Peyer's patch (tissue), 4 donors: ENCODE data around the gene ATOH8. TPM values are rescaled to one million over a fixed set of nuclear protein-coding genes. Genes with fewer than 3 reads are reported as not detected.

Experiments
- DNase-seq, 3 donors: peaks; one replicate each; pipeline ENCODE4 v3.0.0-alpha.2; 2017 to 2019
- H3K27ac ChIP-seq, 4 donors: fragments of 200-600 bp; sonication (generic); one replicate each; pipeline ENCODE4 v1.5.1; 2016 to 2019
- H3K27me3 ChIP-seq, 2 donors: fragments of 200-600 bp; sonication (generic); one replicate each; pipeline ENCODE4 v1.5.1; 2019
- H3K36me3 ChIP-seq, 3 donors: fragments of 200-600 bp; sonication (generic); one replicate each; pipeline ENCODE4 v1.5.1; 2016 to 2019
- H3K4me1 ChIP-seq, 4 donors: fragments of 200-600 bp; sonication (generic); one replicate each; pipeline ENCODE4 v1.5.1; 2016 to 2019
- H3K4me3 ChIP-seq, 4 donors: fragments of 200-600 bp; sonication (generic); 1 replicate in 3 of 4; 2 replicates in 1 of 4; pipeline ENCODE4 v1.5.1; 2016 to 2019; ENCODE audit warnings: mild to moderate bottlenecking in 1 of 4
- H3K9me3 ChIP-seq, 4 donors: fragments of 200-600 bp; sonication (generic); one replicate each; pipeline ENCODE4 v1.5.1; 2016 to 2019; ENCODE audit warnings: mild to moderate bottlenecking in 1 of 4
- CTCF ChIP-seq, 6 experiments: fragments of 450-650 bp in 4 of 6; fragments of 200-600 bp in 2 of 6; sonication (generic) in 1 of 6; IDR thresholded peaks; one replicate each; pipeline ENCODE4 v1.5.1; 2017 to 2019; ENCODE audit warnings: antibody characterized with exemption in 6 of 6, mild to moderate bottlenecking in 3 of 6, moderate library complexity in 1 of 6
- POLR2A ChIP-seq, 2 donors: fragments of 450-650 bp; IDR thresholded peaks; one replicate each; pipeline ENCODE4 v1.5.1; 2017; ENCODE audit warnings: antibody characterized with exemption in 2 of 2, mild to moderate bottlenecking in 2 of 2, moderate library complexity in 2 of 2
- total RNA-seq, 4 donors: library from RNA; depleted of rRNA; stranded (reverse); fragments of >200 nt; gene quantifications; one replicate each; pipeline ENCODE4 v1.1.0, GENCODE V29; 2016

The ATOH8 gene
- total RNA-seq, 4 donors from 2014 or later = 5.3 to 35.5 (median 13.9) TPM

DNA sequence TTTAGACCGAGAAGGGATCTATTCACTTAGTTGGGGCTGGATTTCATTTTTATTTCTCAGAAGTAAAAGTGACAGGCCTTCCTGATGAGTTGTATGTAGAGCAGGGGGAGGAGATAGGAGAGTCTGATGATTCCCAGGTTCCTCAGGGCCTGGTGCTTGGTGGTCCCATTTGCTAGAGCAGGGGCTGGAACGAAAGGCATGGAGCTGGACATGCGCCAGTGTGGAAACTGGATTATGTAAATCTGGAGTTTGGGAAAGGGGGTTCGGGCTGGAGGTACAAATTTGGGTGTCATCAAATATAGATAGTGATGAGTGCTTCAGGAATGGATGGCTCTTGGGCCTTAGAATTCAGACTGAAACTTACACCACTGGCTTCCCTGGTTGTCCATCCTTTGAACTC is 32.1 kb upstream of the ATOH8 start:
- TF ChIP-seq POLR2A (IDR thresholded peaks at IDR 0.05) (no peak), CTCF (IDR thresholded peaks at IDR 0.05) (no peak)
- Histone ChIP-seq H3K9me3 (no peaks in the 10 kb centered on the region), H3K36me3 (no peaks in the 10 kb centered on the region), H3K27ac (no peak overlapping the region), H3K4me1 (no peaks in the 10 kb centered on the region), H3K27me3 (no peaks in the 10 kb centered on the region), H3K4me3 (no peak overlapping the region)
- no peak for DNase-seq

DNA sequence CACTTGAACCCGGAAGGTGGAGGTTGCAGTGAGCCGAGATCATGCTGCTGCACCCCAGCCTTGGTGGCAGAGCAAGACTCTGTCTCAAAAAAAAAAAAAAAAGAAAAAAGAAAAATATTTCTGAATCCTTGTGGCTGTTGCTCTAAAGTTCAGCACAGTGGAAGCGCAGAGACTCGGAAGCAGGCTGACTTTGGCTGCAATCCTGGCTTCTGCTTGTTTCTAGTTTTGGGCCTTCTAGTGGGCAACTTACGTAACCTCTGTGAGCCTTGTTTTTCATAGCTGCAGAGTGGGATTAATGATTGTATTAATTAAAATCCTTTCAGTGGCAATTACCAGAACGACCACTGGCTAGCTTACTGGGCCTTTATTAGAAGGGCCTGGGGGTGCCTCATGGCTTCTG is 31.3 kb upstream of the ATOH8 start:
- Histone ChIP-seq H3K4me3 (no peak overlapping the region), H3K27ac (no peak overlapping the region), H3K4me1 (no peaks in the 10 kb centered on the region), H3K36me3 (no peaks in the 10 kb centered on the region), H3K9me3 (no peaks in the 10 kb centered on the region), H3K27me3 (no peaks in the 10 kb centered on the region)
- DNase-seq = no peak
- TF ChIP-seq POLR2A (IDR thresholded peaks at IDR 0.05) = no peak
- no peak for TF ChIP-seq CTCF (IDR thresholded peaks at IDR 0.05)

DNA sequence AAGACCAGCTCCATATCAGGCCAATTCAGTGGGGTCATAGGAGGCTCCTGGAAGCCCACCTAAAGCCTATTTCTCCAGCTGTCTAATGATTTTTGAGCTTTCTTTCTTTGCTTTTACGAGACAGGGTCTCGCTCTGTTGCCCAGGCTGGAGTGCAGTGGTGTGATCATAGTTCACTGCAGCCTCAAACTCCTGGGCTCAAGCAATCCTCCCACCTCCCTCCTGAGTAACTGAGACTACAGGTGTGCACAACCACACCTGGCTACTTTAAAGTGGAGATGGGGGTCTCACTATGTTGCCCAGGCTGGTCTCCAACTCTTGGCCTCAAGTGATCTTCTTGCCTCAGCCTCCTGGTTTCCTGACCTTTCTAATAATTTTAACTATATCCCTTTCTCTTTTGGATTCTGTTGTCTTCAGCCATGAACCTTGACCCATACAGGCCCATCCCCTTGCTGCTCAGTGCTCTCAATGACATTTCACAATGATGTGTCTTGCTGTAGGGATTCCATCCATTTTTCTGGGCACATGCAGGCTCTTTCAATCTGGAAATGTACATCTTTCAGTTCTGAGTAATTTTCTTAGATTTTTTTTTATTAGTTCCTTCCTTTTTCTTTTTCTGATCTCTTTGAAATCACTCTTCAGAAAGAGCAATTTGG is 30.0 kb upstream of the ATOH8 start:
- TF ChIP-seq CTCF (IDR thresholded peaks at IDR 0.05) (no peak), POLR2A (IDR thresholded peaks at IDR 0.05) (no peak)
- no peaks in the 10 kb centered on the region for H3K9me3 ChIP-seq
- DNase-seq = no peak

GRCh38 chr2:85724731-85725181 is 29.0 kb upstream of the ATOH8 start:
- Histone ChIP-seq H3K4me1 (peaks cover 0 to 6% (median 3%) of the 10 kb centered on the region in 4 donors), H3K27ac (peak overlapping the region in 1 of 4 donors; percentile 25), H3K4me3 (no peak overlapping the region), H3K36me3 (no peaks in the 10 kb centered on the region), H3K27me3 (no peaks in the 10 kb centered on the region), H3K9me3 (no peaks in the 10 kb centered on the region)
- no peak for DNase-seq
- TF ChIP-seq POLR2A (IDR thresholded peaks at IDR 0.05) = no peak
- TF ChIP-seq CTCF (IDR thresholded peaks at IDR 0.05) = no peak

More for the DNA sequence above, 30.0 kb upstream of the ATOH8 start:
- Histone ChIP-seq H3K27me3 (no peaks in the 10 kb centered on the region), H3K4me1 (peaks cover 0 to 4% (median under 1%) of the 10 kb centered on the region in 4 donors), H3K4me3 (no peak overlapping the region), H3K36me3 (no peaks in the 10 kb centered on the region), H3K27ac (no peak overlapping the region)

GRCh38 chr2:85725451-85725850 is 28.3 kb upstream of the ATOH8 start:
- Histone ChIP-seq H3K27ac (no peak overlapping the region), H3K27me3 (no peaks in the 10 kb centered on the region), H3K4me3 (no peak overlapping the region), H3K4me1 (peaks cover 0 to 6% (median 3%) of the 10 kb centered on the region in 4 donors), H3K9me3 (no peaks in the 10 kb centered on the region), H3K36me3 (no peaks in the 10 kb centered on the region)
- TF ChIP-seq CTCF (IDR thresholded peaks at IDR 0.05) = no peak
- no peak for TF ChIP-seq POLR2A (IDR thresholded peaks at IDR 0.05)
- DNase-seq = no peak
